HepG2 (cell line): ENCODE results near the gene UQCC5. TPM values are rescaled to one million over a fixed set of nuclear protein-coding genes. Genes with fewer than 3 reads are reported as not detected.

ENCODE experiments used
- GPBP1L1 ChIP-seq: sonication (generic); formaldehyde crosslinking; IDR thresholded peaks from 2 replicates; pipeline ENCODE4 v1.5.0; 2020; ENCODE audit warnings: mild to moderate bottlenecking, missing genetic modification reagents
- HNF4A ChIP-seq: sonication (generic); formaldehyde crosslinking; IDR thresholded peaks from 2 replicates; pipeline ENCODE4 v1.4.0; 2020; ENCODE audit warnings: missing genetic modification reagents
- MAFG ChIP-seq: sonication (generic); formaldehyde crosslinking; IDR thresholded peaks from 2 replicates; pipeline ENCODE4 v1.5.1; 2020; ENCODE audit warnings: mild to moderate bottlenecking, missing genetic modification reagents
- MEIS2 ChIP-seq: sonication (generic); formaldehyde crosslinking; IDR thresholded peaks from 2 replicates; pipeline ENCODE4 v1.9.0; 2021; ENCODE audit warnings: mild to moderate bottlenecking, missing genetic modification reagents
- MLX ChIP-seq: IDR thresholded peaks from 2 replicates; pipeline ENCODE4 v1.6.1; 2016
- MZF1 ChIP-seq: sonication (generic); formaldehyde crosslinking; IDR thresholded peaks from 2 replicates; pipeline ENCODE4 v1.8.1; 2023; ENCODE audit warnings: mild to moderate bottlenecking, missing genetic modification reagents, borderline replicate concordance
- PCBP1 ChIP-seq: fragments of 200-400 bp; formaldehyde crosslinking; IDR thresholded peaks from 2 replicates; pipeline ENCODE4 v1.6.1; 2017; ENCODE audit warnings: mild to moderate bottlenecking, low read depth, low read length, borderline replicate concordance
- PHF20 ChIP-seq: sonication (generic); formaldehyde crosslinking; IDR thresholded peaks from 2 replicates; pipeline ENCODE4 v1.5.0; 2020; ENCODE audit warnings: mild to moderate bottlenecking, missing genetic modification reagents
- PREB ChIP-seq: sonication (generic); formaldehyde crosslinking; IDR thresholded peaks from 2 replicates; pipeline ENCODE4 v1.4.0; 2020; ENCODE audit warnings: missing genetic modification reagents
- RFX5 ChIP-seq: IDR thresholded peaks from 2 replicates; pipeline ENCODE4 v1.6.1; 2011; ENCODE audit warnings: low read depth, low read length, improper control_type of control experiment
- RNF219 ChIP-seq: sonication (generic); formaldehyde crosslinking; IDR thresholded peaks from 2 replicates; pipeline ENCODE4 v1.5.0; 2020; ENCODE audit warnings: mild to moderate bottlenecking, missing genetic modification reagents
- SRSF9 ChIP-seq: fragments of 200-400 bp; formaldehyde crosslinking; IDR thresholded peaks from 2 replicates; pipeline ENCODE4 v1.6.1; 2018; ENCODE audit warnings: borderline replicate concordance, mild to moderate bottlenecking, low read depth, low read length; ENCODE audit not compliant: insufficient read depth, poor library complexity, severe bottlenecking
- SYNCRIP ChIP-seq: fragments of 200-400 bp; formaldehyde crosslinking; IDR thresholded peaks from 2 replicates; pipeline ENCODE4 v1.6.1; 2018; ENCODE audit warnings: mild to moderate bottlenecking, low read depth, low read length; ENCODE audit not compliant: insufficient read depth
- TAF15 ChIP-seq: fragments of 200-400 bp; formaldehyde crosslinking; IDR thresholded peaks from one replicate; pipeline ENCODE4 v1.6.1; 2018; ENCODE audit warnings: mild to moderate bottlenecking, low read depth, low read length; ENCODE audit not compliant: poor library complexity, severe bottlenecking
- YEATS2 ChIP-seq: sonication (generic); formaldehyde crosslinking; IDR thresholded peaks from 2 replicates; pipeline ENCODE4 v1.4.0; 2020; ENCODE audit warnings: missing genetic modification reagents, borderline replicate concordance
- ZFP41 ChIP-seq: sonication (generic); formaldehyde crosslinking; IDR thresholded peaks from 2 replicates; pipeline ENCODE4 v1.4.0; 2020; ENCODE audit warnings: mild to moderate bottlenecking, missing genetic modification reagents, borderline replicate concordance
- ZNF234 ChIP-seq: sonication (generic); formaldehyde crosslinking; conservative IDR thresholded peaks from 2 replicates; pipeline ENCODE4 v1.5.1; 2020; ENCODE audit warnings: mild to moderate bottlenecking, missing genetic modification reagents
- ZNF382 ChIP-seq: sonication (generic); formaldehyde crosslinking; IDR thresholded peaks from 2 replicates; pipeline ENCODE4 v1.5.0; 2020; ENCODE audit warnings: missing genetic modification reagents, mild to moderate bottlenecking, borderline replicate concordance
- ZNF496 ChIP-seq: sonication (generic); formaldehyde crosslinking; IDR thresholded peaks from 2 replicates; pipeline ENCODE4 v1.8.1; 2023; ENCODE audit warnings: mild to moderate bottlenecking, moderate library complexity, missing genetic modification reagents; ENCODE audit not compliant: insufficient replicate concordance
- ZNF557 ChIP-seq: sonication (generic); formaldehyde crosslinking; IDR thresholded peaks from 2 replicates; pipeline ENCODE4 v1.4.0; 2020; ENCODE audit warnings: missing genetic modification reagents
- ZNF605 ChIP-seq: sonication (generic); formaldehyde crosslinking; IDR thresholded peaks from 2 replicates; pipeline ENCODE4 v1.8.0; 2022; ENCODE audit warnings: mild to moderate bottlenecking, missing genetic modification reagents
- ZNF704 ChIP-seq: sonication (generic); formaldehyde crosslinking; IDR thresholded peaks from 2 replicates; pipeline ENCODE4 v1.8.1; 2023; ENCODE audit warnings: mild to moderate bottlenecking, inconsistent platforms, moderate library complexity, missing genetic modification reagents, borderline replicate concordance
- polyA plus RNA-seq, 8 experiments: library from polyadenylated mRNA; depleted of rRNA in 3 of 8; stranded (reverse) in 7 of 8; unstranded in 1 of 8; fragments of >200 nt; fragmentation: Illumina TruSeq in 4 of 8; extraction: Trizol in 4 of 8; gene quantifications; 2 replicates each; pipeline versions ENCODE4 v1.2.1 to v1.2.3, GENCODE V29; 2011 to 2016; ENCODE audit warnings: low read depth in 4 of 8, missing spikeins in 1 of 8, mixed read lengths in 1 of 8; ENCODE audit not compliant: insufficient read depth in 1 of 8
- total RNA-seq, 5 experiments: library from RNA; depleted of rRNA; stranded (reverse); fragments of >200 nt; fragmentation: Illumina TruSeq; extraction: Trizol; gene quantifications; 2 replicates each; pipeline ENCODE4 v1.2.3, GENCODE V29; 2016; ENCODE audit warnings: low read depth in 1 of 5

The UQCC5 gene
- total and polyA plus RNA-seq, 2 of the 13 experiments (the other 11 are each of a cell fraction or from before 2014, with no cell fraction given): 15.4 to 29.5 TPM

- 0 out of 2 replicates have a peak, but pooled peaks have one; percentile 1 for TF ChIP-seq RNF219 (CRISPR knock-in tag)
- no peak for TF ChIP-seq MAFG
- no peak for TF ChIP-seq SYNCRIP
- no peak for TF ChIP-seq ZNF382 (CRISPR knock-in tag)
- TF ChIP-seq YEATS2 (CRISPR knock-in tag): peak; percentile 82
- no peak for TF ChIP-seq GPBP1L1 (CRISPR knock-in tag)
- TF ChIP-seq PHF20: peak; percentile 74
- TF ChIP-seq HNF4A: no peak
- TF ChIP-seq ZNF496 (CRISPR knock-in tag): no peak
- peak; percentile 84 for TF ChIP-seq MEIS2 (CRISPR knock-in tag)
- TF ChIP-seq ZNF605 (CRISPR knock-in tag): peak; percentile 46
- peak; percentile 73; the same call in 1 of the 2 replicates for TF ChIP-seq ZFP41 (CRISPR knock-in tag)
- TF ChIP-seq MZF1: no peak
- no peak for TF ChIP-seq RFX5
- peak; percentile 85 for TF ChIP-seq ZNF557 (CRISPR knock-in tag)
- TF ChIP-seq PREB: peak; percentile 66; the same call in 1 of the 2 replicates
- no peak for TF ChIP-seq SRSF9
- TF ChIP-seq ZNF234 (CRISPR knock-in tag): no peak
- TF ChIP-seq PCBP1: peak; percentile 54; the same call in 1 of the 2 replicates
- TF ChIP-seq ZNF704 (CRISPR knock-in tag): peak; percentile 83
- TF ChIP-seq MLX (CRISPR knock-in tag): 0 out of 2 replicates have a peak, but pooled peaks have one; percentile 54
- no peak for TF ChIP-seq TAF15
These were observed at the start of gene UQCC5 (continued) for GRCh38 chr3:52536369-52537164.
